ENCODE data around the gene LRRC10B. TPM values are rescaled to one million over a fixed set of nuclear protein-coding genes. Genes with fewer than 3 reads are reported as not detected.

The LRRC10B gene
- total RNA-seq, 1 experiment from 2014 or later = not detected

DNA sequence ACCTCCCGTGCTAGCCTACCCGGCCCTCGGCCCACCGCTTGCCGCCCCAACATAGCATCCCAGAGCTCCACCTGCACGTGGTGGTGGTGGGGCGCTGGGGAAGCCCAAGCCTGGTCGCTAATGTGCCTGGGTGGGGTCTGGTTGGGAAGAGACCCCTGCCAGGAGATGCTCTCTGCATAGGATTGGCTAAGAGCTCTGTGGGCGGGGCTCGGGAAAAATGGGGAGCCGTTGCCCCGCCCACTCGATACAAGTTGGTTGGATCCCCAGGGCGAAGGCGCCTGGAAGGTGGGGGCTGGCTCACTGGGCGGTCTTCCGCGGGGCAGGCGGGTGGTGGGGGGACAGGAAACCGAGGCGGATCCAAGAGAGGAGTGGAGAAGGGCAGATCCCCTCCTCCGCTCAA is 7.6 kb downstream of the LRRC10B start:
- TF ChIP-seq SRF (IDR thresholded peaks at IDR 0.05; ENCODE audit: low read depth) = no peak
- TF ChIP-seq, protein P1, sequence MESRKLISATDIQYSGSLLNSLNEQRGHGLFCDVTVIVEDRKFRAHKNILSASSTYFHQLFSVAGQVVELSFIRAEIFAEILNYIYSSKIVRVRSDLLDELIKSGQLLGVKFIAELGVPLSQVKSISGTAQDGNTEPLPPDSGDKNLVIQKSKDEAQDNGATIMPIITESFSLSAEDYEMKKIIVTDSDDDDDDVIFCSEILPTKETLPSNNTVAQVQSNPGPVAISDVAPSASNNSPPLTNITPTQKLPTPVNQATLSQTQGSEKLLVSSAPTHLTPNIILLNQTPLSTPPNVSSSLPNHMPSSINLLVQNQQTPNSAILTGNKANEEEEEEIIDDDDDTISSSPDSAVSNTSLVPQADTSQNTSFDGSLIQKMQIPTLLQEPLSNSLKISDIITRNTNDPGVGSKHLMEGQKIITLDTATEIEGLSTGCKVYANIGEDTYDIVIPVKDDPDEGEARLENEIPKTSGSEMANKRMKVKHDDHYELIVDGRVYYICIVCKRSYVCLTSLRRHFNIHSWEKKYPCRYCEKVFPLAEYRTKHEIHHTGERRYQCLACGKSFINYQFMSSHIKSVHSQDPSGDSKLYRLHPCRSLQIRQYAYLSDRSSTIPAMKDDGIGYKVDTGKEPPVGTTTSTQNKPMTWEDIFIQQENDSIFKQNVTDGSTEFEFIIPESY (IDR thresholded peaks at IDR 0.05; ENCODE audit: extremely low read depth, insufficient replicate concordance, low read length) = no peak
- no peak for TF ChIP-seq EZH2phosphoT487 (IDR thresholded peaks at IDR 0.05; ENCODE audit: borderline replicate concordance)
- no peak for TF ChIP-seq EGR1 (IDR thresholded peaks at IDR 0.05; ENCODE audit: low read depth)
- TF ChIP-seq JUND (IDR thresholded peaks at IDR 0.05) = no peak
- no peak for TF ChIP-seq POLR2AphosphoS5 (IDR thresholded peaks at IDR 0.05; ENCODE audit: low read depth, low read length)
- no peak for TF ChIP-seq CEBPB (IDR thresholded peaks at IDR 0.05; ENCODE audit: low read depth)
- TF ChIP-seq, protein P2, sequence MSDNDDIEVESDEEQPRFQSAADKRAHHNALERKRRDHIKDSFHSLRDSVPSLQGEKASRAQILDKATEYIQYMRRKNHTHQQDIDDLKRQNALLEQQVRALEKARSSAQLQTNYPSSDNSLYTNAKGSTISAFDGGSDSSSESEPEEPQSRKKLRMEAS (IDR thresholded peaks at IDR 0.05) = no peak
- TF ChIP-seq CBX3 (IDR thresholded peaks at IDR 0.05; ENCODE audit: low read depth) = no peak
- TF ChIP-seq, protein P3, sequence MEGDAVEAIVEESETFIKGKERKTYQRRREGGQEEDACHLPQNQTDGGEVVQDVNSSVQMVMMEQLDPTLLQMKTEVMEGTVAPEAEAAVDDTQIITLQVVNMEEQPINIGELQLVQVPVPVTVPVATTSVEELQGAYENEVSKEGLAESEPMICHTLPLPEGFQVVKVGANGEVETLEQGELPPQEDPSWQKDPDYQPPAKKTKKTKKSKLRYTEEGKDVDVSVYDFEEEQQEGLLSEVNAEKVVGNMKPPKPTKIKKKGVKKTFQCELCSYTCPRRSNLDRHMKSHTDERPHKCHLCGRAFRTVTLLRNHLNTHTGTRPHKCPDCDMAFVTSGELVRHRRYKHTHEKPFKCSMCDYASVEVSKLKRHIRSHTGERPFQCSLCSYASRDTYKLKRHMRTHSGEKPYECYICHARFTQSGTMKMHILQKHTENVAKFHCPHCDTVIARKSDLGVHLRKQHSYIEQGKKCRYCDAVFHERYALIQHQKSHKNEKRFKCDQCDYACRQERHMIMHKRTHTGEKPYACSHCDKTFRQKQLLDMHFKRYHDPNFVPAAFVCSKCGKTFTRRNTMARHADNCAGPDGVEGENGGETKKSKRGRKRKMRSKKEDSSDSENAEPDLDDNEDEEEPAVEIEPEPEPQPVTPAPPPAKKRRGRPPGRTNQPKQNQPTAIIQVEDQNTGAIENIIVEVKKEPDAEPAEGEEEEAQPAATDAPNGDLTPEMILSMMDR (IDR thresholded peaks at IDR 0.05 in 2 of 3, conservative IDR thresholded peaks at IDR 0.05 in 1 of 3; ENCODE audit: borderline replicate concordance in 1 of 3, insufficient read depth in 1 of 3, low read depth in 2 of 3, low read length in 2 of 3) = no peak
- TF ChIP-seq YY1 (IDR thresholded peaks at IDR 0.05; ENCODE audit: extremely low read depth, insufficient replicate concordance, low read depth, low read length) = no peak
- TF ChIP-seq POLR2A (IDR thresholded peaks at IDR 0.05; ENCODE audit: borderline replicate concordance, extremely low read depth, insufficient read depth, insufficient read length) = no peak
- TF ChIP-seq, protein P4, sequence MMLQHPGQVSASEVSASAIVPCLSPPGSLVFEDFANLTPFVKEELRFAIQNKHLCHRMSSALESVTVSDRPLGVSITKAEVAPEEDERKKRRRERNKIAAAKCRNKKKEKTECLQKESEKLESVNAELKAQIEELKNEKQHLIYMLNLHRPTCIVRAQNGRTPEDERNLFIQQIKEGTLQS (IDR thresholded peaks at IDR 0.05) = no peak
- no peaks in the 10 kb centered on the region for H3K9me3 ChIP-seq (ENCODE audit: control insufficient read depth in 1 of 2, insufficient read depth in 1 of 2, low read depth in 1 of 2, low read length in 2 of 2)
- intact Hi-C loops (cut with micrococcal nuclease) = no loop called here
- H3K27ac ChIP-seq (ENCODE audit: low read depth, low read length) = no peak overlapping the region
- no peak overlapping the region for H3K4me2 ChIP-seq (ENCODE audit: low read length)
- POLR2A ChIA-PET = interaction anchor here (0.8 kb wide), 1 partner anchor 154 kb away, joined by 3 read pairs; the partner anchor contains the start of genes CYB561A3 and TMEM138
- RAD21 ChIA-PET (ENCODE audit: low non-redundant PET in 1 of 2, low total read pairs in 2 of 2, uncharacterized antibody in 2 of 2, unreplicated experiment in 2 of 2) = interaction anchor here in 1 of 2 experiments (0.7 to 1.4 kb wide), 2 partner anchors 34 to 38 kb away, joined by 3 to 5 read pairs; no protein-coding TSS in a partner anchor
- no peaks in the 10 kb centered on the region for H3K27me3 ChIP-seq (ENCODE audit: insufficient read depth, low read length)
- no peaks in the 10 kb centered on the region for H4K20me1 ChIP-seq (ENCODE audit: insufficient read depth)
- H3K4me1 ChIP-seq (ENCODE audit: control insufficient read depth in 1 of 2, insufficient read depth in 2 of 2, low read length in 2 of 2) = peaks cover 8 to 14% of the 10 kb centered on the region in 2 experiments; a peak in 2 of 4 replicates
- H3K36me3 ChIP-seq (ENCODE audit: control insufficient read depth in 1 of 2, insufficient read depth in 2 of 2, low read length in 2 of 2) = peaks cover 0 to 6% of the 10 kb centered on the region in 2 experiments; a peak in 1 of 4 replicates
- no peaks in the 10 kb centered on the region for H3K79me2 ChIP-seq (ENCODE audit: insufficient read depth, low read length)
- no peak overlapping the region for H2AFZ ChIP-seq (ENCODE audit: low read depth, low read length, poor library complexity, severe bottlenecking)
- DNase-seq (ENCODE audit: low read depth, low spot score) (no peak), ATAC-seq (no peak)
- no peak overlapping the region for H3K9ac ChIP-seq (ENCODE audit: low read length)
- H3K4me3 ChIP-seq (replicated peaks in 1 of 2; ENCODE audit: low read depth in 1 of 2, low read length in 2 of 2) = no peak overlapping the region
- no peaks in the 10 kb centered on the region for H3K9me2 ChIP-seq (ENCODE audit: insufficient read depth)
- no TSS peak for BruUV-seq (replicated peaks)
- CTCF ChIA-PET = interaction anchor here (0.8 to 2.8 kb wide), 18 partner anchors 8 to 180 kb away, joined by 3 to 32 read pairs (median 4); partner anchors contain the start of gene LRRC10B

All from HCT116 (cell line).